GM21367 (cell line): ENCODE measurements around the gene TGM2.

Experiments used
- ATAC-seq: cut with Tn5 transposase; IDR thresholded peaks from one replicate; pipeline ENCODE4 v1.9.1; 2021; ENCODE audit not compliant: unreplicated experiment

TGM2 gene

GRCh38 chr20:38134427-38135270, 30.4 kb downstream of the TGM2 start:
- ATAC-seq = no peak

GRCh38 chr20:38133680-38134426, 31.2 kb downstream of the TGM2 start:
- no peak for ATAC-seq

GRCh38 chr20:38132910-38133501, 32.1 kb downstream of the TGM2 start:
- no peak for ATAC-seq

- ATAC-seq = no peak
Observed at GRCh38 chr20:38132156-38132909, 32.7 kb downstream of the TGM2 start.

- no peak for ATAC-seq
Observed at GRCh38 chr20:38131588-38132121, 33.4 kb downstream of the TGM2 start.

- ATAC-seq = no peak
Observed at GRCh38 chr20:38130687-38131587, 34.1 kb downstream of the TGM2 start.

GRCh38 chr20:38129893-38130609, 35.0 kb downstream of the TGM2 start:
- no peak for ATAC-seq

GRCh38 chr20:38129248-38129865, 35.7 kb downstream of the TGM2 start:
- no peak for ATAC-seq

- ATAC-seq = no peak
Observed at GRCh38 chr20:38128691-38129090, 36.4 kb downstream of the TGM2 start.

- no peak for ATAC-seq
Observed at GRCh38 chr20:38127920-38128528, 37.0 kb downstream of the TGM2 start.

- ATAC-seq = no peak
Observed at GRCh38 chr20:38126932-38127621, 38.0 kb downstream of the TGM2 start.

GRCh38 chr20:38126146-38126921, 38.7 kb downstream of the TGM2 start:
- ATAC-seq = no peak

- ATAC-seq = no peak
Observed at GRCh38 chr20:38125157-38126056, 39.7 kb downstream of the TGM2 start.

- no peak for ATAC-seq
Observed at GRCh38 chr20:38123021-38123587, 42.0 kb downstream of the TGM2 start.

- ATAC-seq = no peak
Observed at GRCh38 chr20:38121741-38122140, 43.3 kb downstream of the TGM2 start.

- no peak for ATAC-seq
Observed at GRCh38 chr20:38120625-38120988, 44.5 kb downstream of the TGM2 start.
